ENCODE measurements around the gene WWOX. TPM values are rescaled to one million over a fixed set of nuclear protein-coding genes. Genes with fewer than 3 reads are reported as not detected.
A peak's percentile ranks its signal among the peaks of the same experiment; 100 is the strongest.

The WWOX gene
- total and polyA plus RNA-seq, 2 of the 13 experiments (the other 11 are each of a cell fraction or from before 2014, with no cell fraction given), result 9.1 to 37.4 TPM

DNA sequence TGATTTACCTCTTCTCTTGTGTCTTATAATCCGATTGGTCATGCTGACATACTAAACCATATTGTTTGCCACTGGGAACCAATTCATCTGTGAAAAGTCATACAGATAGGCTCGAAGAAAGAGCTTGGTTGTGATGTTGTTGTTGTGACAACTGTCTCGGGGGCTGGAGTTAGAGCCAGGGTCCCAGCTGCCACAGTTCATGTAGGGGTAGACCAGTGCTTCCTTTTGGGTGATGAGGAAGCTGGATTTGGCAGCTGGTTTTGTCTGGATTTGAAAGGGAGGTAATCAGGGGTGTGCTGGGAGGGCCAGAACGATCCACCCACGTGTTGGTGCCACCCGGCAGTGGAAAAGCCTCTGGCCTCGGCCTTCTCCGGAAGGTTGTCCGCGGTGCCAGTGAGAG lies 438.1 kb downstream of the WWOX start:
- Histone ChIP-seq H3K9ac (ENCODE audit: insufficient read depth, low read depth, low read length) (no peak overlapping the region), H3K9me3 (ENCODE audit: low read length) (no peaks in the 10 kb centered on the region), H3K4me2 (ENCODE audit: low read depth, low read length) (no peak overlapping the region), H3K79me2 (ENCODE audit: insufficient read depth, low read length) (no peaks in the 10 kb centered on the region), H4K20me1 (ENCODE audit: insufficient read depth, low read length) (no peaks in the 10 kb centered on the region), H3K4me3 (replicated peaks in 1 of 3; ENCODE audit: insufficient read depth in 1 of 3, low read depth in 2 of 3, low read length in 3 of 3) (no peak overlapping the region), H3K36me3 (replicated peaks in 1 of 2; ENCODE audit: control insufficient read depth in 1 of 2, insufficient read depth in 2 of 2, low read length in 2 of 2) (no peaks in the 10 kb centered on the region), H3K27ac (ENCODE audit: extremely low read length, insufficient read depth, low read length) (no peak overlapping the region), H3K27me3 (ENCODE audit: control insufficient read depth in 1 of 2, insufficient read depth in 2 of 2, low read length in 2 of 2) (no peaks in the 10 kb centered on the region), H2AFZ (ENCODE audit: low read length) (no peak overlapping the region), H3K4me1 (ENCODE audit: insufficient read depth, low read length) (no peaks in the 10 kb centered on the region)
- POLR2A ChIA-PET, result no interaction called here
- DNase-seq (ENCODE audit: low spot score) (no peak), ATAC-seq (no peak), FAIRE-seq (no peak)
- CTCF ChIA-PET (ENCODE audit: low intra/inter-chr PET ratio, low total read pairs), result no interaction called here
- no TSS peak for BruUV-seq (replicated peaks)
- in situ Hi-C loops (cut with HindIII; ENCODE audit: extremely low pct_ligation_motif_present, low pct_unique_long_range_greater_than_20kb) (no loop called here), intact Hi-C loops (cut with micrococcal nuclease; ENCODE audit: unreplicated experiment) (no loop called here)
- WGBS (ENCODE audit: low lambda C conversion rate), result 97% methylated on average over 10 of the region's 10 CpGs
- TF ChIP-seq ZNF256 (CRISPR knock-in tag; conservative IDR thresholded peaks at IDR 0.05), result no peak

DNA sequence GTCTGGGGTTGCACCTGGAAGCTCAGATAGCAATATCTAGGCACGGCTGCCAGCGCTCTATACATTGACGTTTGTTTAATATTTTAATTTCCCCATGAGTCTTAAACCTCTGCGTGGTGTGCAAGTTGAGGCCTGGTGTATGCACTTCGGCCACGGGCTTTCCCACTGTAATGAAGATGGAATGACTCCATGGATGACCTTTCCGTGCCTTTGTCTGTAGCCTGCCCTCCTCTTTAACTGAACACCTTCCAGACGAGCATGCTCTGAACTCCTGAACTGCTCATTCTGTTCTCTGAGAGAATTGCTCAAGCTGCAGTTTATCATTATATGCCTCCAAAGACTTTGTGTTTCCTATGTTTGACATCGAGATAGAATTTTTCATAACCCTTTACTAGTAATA lies 438.8 kb downstream of the WWOX start:
- H3K4me2 ChIP-seq (ENCODE audit: low read depth, low read length), result no peak overlapping the region
- H3K27ac ChIP-seq (ENCODE audit: extremely low read length, insufficient read depth, low read length), result no peak overlapping the region
- no peak overlapping the region for H3K9ac ChIP-seq (ENCODE audit: insufficient read depth, low read depth, low read length)
- ATAC-seq (no peak), FAIRE-seq (no peak), DNase-seq (ENCODE audit: low spot score) (no peak)
- 67% methylated on average over 9 of the region's 9 CpGs for WGBS (ENCODE audit: low lambda C conversion rate)
- intact Hi-C loops (cut with micrococcal nuclease; ENCODE audit: unreplicated experiment) (no loop called here), in situ Hi-C loops (cut with HindIII; ENCODE audit: extremely low pct_ligation_motif_present, low pct_unique_long_range_greater_than_20kb) (no loop called here)
- no peaks in the 10 kb centered on the region for H3K79me2 ChIP-seq (ENCODE audit: insufficient read depth, low read length)
- no peaks in the 10 kb centered on the region for H3K36me3 ChIP-seq (replicated peaks in 1 of 2; ENCODE audit: control insufficient read depth in 1 of 2, insufficient read depth in 2 of 2, low read length in 2 of 2)
- BruUV-seq (replicated peaks), result no TSS peak
- H3K4me1 ChIP-seq (ENCODE audit: insufficient read depth, low read length), result no peaks in the 10 kb centered on the region
- no peaks in the 10 kb centered on the region for H3K27me3 ChIP-seq (ENCODE audit: control insufficient read depth in 1 of 2, insufficient read depth in 2 of 2, low read length in 2 of 2)
- CTCF ChIA-PET (ENCODE audit: low intra/inter-chr PET ratio, low total read pairs), result no interaction called here
- no peaks in the 10 kb centered on the region for H3K9me3 ChIP-seq (ENCODE audit: low read length)
- POLR2A ChIA-PET, result no interaction called here
- H2AFZ ChIP-seq (ENCODE audit: low read length), result no peak overlapping the region
- no peaks in the 10 kb centered on the region for H4K20me1 ChIP-seq (ENCODE audit: insufficient read depth, low read length)
- no peak overlapping the region for H3K4me3 ChIP-seq (replicated peaks in 1 of 3; ENCODE audit: insufficient read depth in 1 of 3, low read depth in 2 of 3, low read length in 3 of 3)
- TF ChIP-seq GZF1 (CRISPR knock-in tag; IDR thresholded peaks at IDR 0.05) (no peak), ZBTB42 (CRISPR knock-in tag; IDR thresholded peaks at IDR 0.05) (no peak)

DNA sequence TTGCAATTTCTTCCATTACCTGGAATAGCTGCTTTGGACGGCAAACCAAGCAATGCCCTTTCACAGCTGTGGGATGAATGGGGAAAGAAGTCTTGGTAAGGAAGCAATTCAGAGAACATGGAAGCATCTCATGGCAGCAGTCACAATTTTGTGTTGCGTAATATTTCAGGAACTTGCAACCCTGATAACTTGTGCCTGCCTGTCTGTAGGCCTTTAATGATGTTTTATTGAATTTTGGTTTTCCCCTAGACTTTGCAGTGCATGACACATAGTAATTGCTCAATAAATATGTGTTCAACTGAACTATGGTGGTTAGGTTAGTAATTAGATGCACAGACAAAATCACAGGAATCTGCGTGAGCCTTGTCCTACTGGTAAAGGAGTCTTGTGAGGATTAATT lies 439.5 kb downstream of the WWOX start:
- no peaks in the 10 kb centered on the region for H3K79me2 ChIP-seq (ENCODE audit: insufficient read depth, low read length)
- intact Hi-C loops (cut with micrococcal nuclease; ENCODE audit: unreplicated experiment) (no loop called here), in situ Hi-C loops (cut with HindIII; ENCODE audit: extremely low pct_ligation_motif_present, low pct_unique_long_range_greater_than_20kb) (no loop called here)
- no peak for DNase-seq (ENCODE audit: low spot score)
- no peak for ATAC-seq
- WGBS (ENCODE audit: low lambda C conversion rate), result 93% methylated on average over 3 of the region's 3 CpGs
- no peak overlapping the region for H3K4me3 ChIP-seq (replicated peaks in 1 of 3; ENCODE audit: insufficient read depth in 1 of 3, low read depth in 2 of 3, low read length in 3 of 3)
- no peak overlapping the region for H3K9ac ChIP-seq (ENCODE audit: insufficient read depth, low read depth, low read length)
- H3K27me3 ChIP-seq (ENCODE audit: control insufficient read depth in 1 of 2, insufficient read depth in 2 of 2, low read length in 2 of 2), result no peaks in the 10 kb centered on the region
- no peak overlapping the region for H3K27ac ChIP-seq (ENCODE audit: extremely low read length, insufficient read depth, low read length)
- H3K4me1 ChIP-seq (ENCODE audit: insufficient read depth, low read length), result no peaks in the 10 kb centered on the region
- no peaks in the 10 kb centered on the region for H3K9me3 ChIP-seq (ENCODE audit: low read length)
- no peaks in the 10 kb centered on the region for H4K20me1 ChIP-seq (ENCODE audit: insufficient read depth, low read length)
- no peak overlapping the region for H3K4me2 ChIP-seq (ENCODE audit: low read depth, low read length)
- BruUV-seq (replicated peaks), result no TSS peak
- H3K36me3 ChIP-seq (replicated peaks in 1 of 2; ENCODE audit: control insufficient read depth in 1 of 2, insufficient read depth in 2 of 2, low read length in 2 of 2), result no peaks in the 10 kb centered on the region
- FAIRE-seq, result no peak
- TF ChIP-seq CEBPG (CRISPR knock-in tag; IDR thresholded peaks at IDR 0.05), result peak; percentile 72
- TF ChIP-seq RFXAP (CRISPR knock-in tag; IDR thresholded peaks at IDR 0.05; ENCODE audit: borderline replicate concordance), result no peak
- TF ChIP-seq CEBPB (IDR thresholded peaks at IDR 0.05; ENCODE audit: borderline replicate concordance, low read depth, low read length), result peak; percentile 95
- no peak for TF ChIP-seq GABPB1 (CRISPR knock-in tag; IDR thresholded peaks at IDR 0.05)
- no peak for TF ChIP-seq DNMT1 (CRISPR knock-in tag; IDR thresholded peaks at IDR 0.05)
- TF ChIP-seq, protein P1, sequence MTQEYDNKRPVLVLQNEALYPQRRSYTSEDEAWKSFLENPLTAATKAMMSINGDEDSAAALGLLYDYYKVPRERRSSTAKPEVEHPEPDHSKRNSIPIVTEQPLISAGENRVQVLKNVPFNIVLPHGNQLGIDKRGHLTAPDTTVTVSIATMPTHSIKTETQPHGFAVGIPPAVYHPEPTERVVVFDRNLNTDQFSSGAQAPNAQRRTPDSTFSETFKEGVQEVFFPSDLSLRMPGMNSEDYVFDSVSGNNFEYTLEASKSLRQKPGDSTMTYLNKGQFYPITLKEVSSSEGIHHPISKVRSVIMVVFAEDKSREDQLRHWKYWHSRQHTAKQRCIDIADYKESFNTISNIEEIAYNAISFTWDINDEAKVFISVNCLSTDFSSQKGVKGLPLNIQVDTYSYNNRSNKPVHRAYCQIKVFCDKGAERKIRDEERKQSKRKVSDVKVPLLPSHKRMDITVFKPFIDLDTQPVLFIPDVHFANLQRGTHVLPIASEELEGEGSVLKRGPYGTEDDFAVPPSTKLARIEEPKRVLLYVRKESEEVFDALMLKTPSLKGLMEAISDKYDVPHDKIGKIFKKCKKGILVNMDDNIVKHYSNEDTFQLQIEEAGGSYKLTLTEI (CRISPR knock-in tag; conservative IDR thresholded peaks at IDR 0.05), result no peak
- no peak for TF ChIP-seq SNAPC2 (CRISPR knock-in tag; IDR thresholded peaks at IDR 0.05)
- CTCF ChIA-PET (ENCODE audit: low intra/inter-chr PET ratio, low total read pairs), result no interaction called here
- no peak overlapping the region for H2AFZ ChIP-seq (ENCODE audit: low read length)
- POLR2A ChIA-PET, result no interaction called here
